Stimulated activated CD4-positive, alpha-beta T cell treated with anti-CD3 and anti-CD28 coated beads, Interleukin-12 subunit alpha, Interleukin-12 subunit beta, amount 100 ng/mL, for 24 hours (primary cell): Measurements from ENCODE around the gene NCOA1.

ENCODE experiments used
- DNase-seq, 2 experiments: peaks; one replicate each; pipeline ENCODE4 v3.0.0-alpha.2; 2020; ENCODE audit warnings: low read depth in 2 of 2

Gene NCOA1

DNA sequence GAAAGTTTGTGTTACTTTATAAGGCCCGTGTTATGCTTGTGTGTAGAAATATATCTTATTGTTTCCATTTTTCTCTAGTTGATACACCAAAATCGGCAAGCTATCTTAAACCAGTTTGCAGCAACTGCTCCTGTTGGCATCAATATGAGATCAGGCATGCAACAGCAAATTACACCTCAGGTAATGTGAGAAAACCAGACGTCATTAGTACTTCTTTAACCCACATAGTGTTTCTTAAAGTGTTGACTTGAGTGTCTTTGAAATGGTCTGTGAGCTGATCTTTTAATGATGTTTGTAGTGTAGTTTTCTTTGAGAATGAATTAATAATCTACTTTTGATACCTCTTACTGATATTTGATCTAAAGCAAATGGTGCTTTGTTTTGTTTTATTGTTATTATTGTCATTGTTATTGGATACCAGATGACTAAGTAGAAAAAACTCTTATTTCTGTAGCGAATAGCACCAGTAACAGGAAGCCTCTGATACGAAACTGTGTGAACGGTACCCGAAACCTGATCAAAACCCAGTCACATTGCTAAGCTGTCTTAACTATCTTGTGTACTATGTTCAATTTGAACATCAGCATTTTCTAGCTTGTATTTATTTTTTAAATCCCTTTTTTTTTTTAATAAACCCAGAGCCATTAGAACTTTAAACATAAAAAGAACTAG, 248.4 kb downstream of the NCOA1 start:
- no peak for DNase-seq

DNA sequence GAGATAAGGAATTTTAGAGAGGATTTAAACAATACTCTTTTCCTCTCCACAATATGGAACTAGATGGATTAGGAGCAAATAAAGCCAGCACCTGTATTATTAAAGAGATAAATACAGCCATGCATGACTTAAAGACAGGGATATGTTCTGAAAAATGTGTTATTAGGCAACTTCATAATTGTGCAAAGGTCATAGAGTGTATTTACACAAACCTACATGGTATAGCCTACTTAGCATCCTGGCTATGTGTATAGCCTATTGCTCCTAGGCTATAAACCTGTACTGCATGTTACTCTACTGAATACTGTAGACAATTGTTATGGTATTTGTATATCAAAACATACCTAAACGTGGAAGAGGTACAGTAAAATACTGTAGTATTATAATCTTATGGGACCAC, 249.1 kb downstream of the NCOA1 start:
- no peak for DNase-seq

DNA sequence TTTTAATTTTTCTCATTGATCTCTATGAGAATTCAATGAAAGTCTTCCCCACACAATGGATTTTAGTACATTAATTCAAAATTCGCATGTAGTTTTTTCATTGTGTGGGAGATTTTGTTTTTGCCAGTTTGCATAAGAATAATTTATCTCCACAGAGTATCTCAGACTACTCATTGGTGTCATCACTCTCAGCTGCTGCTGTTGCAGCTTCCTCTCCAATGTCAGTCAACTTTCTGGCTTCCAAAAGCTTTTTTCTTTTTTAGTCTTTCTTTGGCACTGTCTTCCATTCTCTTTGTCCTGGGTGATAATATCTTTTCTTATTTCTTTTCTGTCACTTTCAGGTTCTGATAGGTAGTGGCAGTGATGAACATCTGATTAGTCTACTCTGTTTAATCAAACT, 251.7 kb downstream of the NCOA1 start:
- no peak for DNase-seq

DNA sequence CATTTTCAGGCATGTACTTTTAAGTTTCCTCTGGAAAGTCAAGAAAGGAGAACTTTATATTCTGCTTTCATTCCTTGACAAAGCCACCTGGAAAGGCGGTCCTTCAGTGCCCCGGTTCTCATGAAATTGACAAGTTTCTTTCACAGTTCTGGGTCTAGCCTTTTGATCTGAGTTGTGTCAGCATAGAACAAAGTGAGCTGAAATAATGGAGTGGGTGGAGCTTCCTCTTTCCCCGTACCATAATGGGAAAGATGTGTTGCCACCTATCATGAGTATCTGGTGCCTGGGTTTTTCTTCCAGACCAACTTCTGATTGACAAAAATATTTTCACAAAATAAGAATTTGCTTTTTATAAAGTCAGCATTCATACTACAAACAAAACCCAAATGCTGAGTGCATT, 252.9 kb downstream of the NCOA1 start:
- DNase-seq, result no peak

DNA sequence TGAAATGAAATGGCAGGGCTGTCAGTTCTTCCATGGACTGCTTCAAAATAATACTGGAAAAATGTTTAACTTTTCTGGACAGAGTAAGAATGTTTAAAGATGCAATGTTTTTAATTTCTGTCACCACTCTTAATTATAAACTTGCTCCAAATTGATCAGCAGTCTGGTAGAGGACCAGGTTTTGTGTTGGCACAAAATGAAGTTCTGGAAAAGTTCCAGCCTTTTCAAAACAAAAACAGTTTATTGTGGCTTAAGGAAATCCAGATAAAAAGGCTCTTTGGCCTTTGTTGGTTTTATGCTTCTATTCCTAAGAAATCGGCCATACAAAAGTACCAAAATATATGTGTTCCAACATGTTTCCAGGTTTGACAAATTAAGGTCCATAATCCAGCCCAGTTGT, 253.3 kb downstream of the NCOA1 start:
- no peak for DNase-seq

DNA sequence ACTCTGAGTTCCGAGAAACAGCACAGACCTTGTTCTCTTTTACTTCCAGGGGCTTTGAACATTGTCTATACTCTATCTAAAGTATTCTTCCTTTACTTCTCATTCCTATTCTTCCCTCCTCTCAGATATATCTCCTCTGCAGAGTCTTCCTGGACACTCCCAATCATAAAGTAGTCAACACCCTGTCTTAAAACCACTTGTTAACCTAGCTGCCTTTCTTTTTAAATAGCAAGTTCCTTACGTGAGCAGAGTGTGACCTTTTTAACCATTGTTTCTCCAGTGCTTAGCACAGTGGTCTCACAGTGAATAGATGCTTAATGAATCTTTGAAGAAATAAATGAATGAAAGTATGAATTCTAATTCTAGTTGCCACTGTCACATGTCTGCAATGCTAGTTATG, 254.8 kb downstream of the NCOA1 start:
- DNase-seq, result no peak

DNA sequence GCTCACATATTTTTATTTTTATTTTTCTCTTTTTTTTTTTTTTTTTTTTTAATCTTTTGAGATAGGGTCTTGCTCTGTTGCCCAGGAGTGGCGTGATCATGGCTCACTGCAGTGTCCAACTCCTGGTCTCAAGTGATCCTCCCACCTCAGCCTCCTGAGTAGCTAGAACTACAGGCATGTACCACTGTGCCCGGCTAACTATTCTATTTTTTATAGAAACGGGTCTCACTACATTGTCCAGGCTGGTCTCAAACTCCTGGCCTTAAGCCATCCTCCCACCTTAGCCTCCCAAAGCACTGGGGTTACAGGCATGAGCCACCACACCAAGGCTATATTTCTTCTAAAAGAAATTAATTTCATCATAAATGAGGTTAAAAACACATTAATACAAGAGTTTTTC, 256.2 kb downstream of the NCOA1 start:
- no peak for DNase-seq

DNA sequence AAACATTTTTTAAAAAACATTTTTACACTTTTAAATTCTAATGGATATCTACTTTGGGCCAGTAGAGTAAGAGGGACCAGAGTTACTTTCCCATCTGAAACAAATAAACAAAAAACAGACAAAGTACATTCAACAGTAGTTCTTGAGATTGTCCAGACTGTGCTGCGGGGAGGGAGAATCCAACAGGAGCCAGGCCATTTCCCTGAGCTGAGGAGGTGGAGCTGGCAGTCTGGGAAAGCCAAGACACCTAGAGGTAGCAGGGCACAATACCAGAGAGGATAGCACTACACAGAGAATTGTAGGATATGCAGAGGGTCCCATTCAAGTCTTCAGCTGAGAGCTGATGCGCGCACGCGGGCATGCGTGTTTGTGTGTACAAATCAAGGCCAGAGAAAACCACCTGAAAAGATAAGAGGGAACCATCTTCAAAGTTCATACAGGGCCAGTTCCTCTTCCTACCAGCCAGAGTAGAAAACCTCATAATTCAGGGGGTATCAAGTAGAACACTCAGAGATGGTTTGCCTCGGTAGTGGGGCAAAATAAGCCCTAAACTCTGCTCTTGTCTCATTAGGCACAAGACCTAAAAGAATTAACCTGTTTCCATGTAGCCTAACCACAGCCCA, 258.1 kb downstream of the NCOA1 start:
- DNase-seq, result no peak

DNA sequence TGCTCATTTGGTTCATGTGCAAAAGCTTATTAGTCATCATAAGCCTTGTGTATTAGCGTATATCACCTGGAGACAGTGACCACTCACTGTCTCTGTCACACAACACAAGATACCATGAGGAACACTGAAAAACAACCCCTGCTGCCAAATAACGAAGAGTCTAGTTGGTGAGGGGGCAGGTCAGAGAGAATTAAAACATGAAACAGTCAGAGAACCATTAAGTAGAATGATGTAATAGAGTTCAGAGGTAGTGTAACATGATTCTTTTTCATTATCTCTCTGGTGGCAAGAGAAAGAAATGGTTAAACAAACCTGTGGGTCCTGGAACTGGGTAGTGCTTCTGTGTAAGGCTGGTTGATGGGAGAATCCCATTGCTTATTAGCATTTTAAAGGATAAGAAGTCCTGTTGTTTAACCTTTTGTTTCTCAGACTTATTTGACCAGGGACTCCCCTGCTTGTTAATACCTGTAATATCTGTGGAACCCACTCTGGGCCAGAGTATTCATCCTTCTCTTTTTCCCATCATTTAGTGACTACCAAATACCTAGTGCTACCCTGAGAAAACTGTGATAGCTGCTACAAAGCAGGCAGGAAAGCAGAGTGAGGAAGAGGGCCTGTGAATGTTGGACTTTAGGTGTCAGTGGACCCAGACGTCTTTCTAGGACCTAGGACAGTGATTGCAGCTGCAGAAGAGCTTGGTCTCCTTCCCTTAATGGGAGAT, 264.1 kb downstream of the NCOA1 start:
- DNase-seq, result no peak

DNA sequence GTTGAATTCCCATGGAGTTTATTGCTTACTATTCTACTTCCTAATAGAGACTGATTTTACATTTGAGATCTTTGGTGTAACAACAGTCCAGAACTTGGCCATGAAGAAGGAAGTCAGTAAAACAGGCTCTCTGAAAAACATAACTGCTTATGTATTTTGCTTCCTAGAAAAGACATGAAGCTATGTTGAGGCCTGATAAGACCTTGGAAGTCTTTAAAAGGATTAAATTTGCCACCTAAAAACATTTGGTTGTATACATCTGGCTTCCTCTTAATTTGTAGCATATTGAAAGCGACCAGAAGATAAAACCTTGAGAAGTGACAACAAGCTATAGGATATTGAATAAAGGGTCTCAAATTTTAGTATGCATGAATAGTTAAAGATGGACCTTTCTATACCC, 265.7 kb downstream of the NCOA1 start:
- no peak for DNase-seq

DNA sequence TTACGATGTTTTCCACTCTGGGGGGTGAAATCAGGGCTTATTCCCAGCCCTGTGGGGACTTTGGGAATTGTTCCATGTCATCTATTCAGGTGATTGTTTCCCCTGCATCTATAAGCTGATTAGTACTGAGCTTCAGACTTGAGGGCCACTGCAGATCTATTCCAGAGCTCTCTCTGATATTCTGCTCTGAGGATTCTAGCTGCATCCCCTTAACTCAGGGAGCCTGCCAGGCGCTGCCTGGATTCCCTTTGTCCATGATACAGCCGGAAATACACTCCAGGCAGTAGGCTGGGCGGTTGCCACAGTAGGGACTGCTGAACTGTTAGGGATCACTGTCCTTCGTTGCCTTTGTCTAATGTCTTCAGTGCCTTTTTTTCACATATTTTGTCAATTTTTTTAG, 270.8 kb downstream of the NCOA1 start:
- DNase-seq, result no peak

DNA sequence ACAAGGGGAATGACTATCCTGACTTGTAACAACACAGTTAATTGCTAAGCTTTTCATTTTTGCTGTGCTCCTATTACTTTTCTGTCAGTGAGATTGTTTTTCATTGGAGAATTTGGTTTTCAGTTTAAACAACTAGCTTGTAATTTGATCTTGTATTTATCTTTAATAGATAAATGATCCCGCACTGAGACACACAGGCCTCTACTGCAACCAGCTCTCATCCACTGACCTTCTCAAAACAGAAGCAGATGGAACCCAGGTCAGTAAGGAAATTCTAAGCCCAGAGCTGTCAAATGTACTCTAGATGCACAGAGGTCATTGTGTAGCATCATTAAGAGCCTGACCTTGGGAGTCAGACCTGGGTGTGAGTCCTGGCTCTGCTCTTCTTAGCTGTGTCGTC, 271.5 kb downstream of the NCOA1 start:
- DNase-seq, result no peak

DNA sequence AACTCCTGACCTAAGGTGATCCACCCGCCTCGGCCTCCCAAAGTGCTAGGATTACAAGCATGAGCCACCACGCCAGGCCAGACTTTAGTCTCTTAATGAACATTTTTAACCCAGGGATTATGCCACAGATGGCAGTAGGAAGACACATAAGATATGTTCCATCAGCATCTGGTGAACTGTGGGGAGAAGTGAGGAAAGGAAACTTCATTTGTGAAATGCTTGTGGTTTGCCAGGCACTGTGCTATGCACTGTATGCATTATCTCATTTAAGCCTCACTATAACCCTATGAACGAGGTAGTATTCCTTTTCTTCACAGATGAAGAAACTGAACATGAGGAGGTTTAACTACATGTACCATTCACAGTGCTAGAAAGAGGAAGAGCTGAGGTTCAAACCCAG, 272.8 kb downstream of the NCOA1 start:
- no peak for DNase-seq

DNA sequence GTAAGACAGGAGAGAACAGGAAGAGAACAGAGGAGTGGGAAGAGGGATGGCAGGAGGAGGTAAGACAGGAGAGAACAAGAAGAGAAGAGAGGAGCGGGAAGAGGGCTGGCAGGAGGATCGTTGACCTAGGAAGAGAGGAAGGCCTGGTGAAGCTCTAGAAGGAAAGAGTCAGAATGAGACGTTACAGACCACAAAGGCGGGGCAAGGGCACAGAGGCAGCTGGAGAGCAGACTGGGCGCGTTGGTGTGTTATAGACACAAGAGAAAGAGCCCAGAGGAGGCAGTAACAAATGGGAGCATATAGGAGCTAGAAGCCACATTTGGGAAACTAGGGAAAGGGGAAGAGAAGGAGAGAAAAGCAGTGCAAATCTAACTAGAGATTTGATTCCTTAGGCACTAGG, 275.6 kb downstream of the NCOA1 start:
- DNase-seq, result no peak

DNA sequence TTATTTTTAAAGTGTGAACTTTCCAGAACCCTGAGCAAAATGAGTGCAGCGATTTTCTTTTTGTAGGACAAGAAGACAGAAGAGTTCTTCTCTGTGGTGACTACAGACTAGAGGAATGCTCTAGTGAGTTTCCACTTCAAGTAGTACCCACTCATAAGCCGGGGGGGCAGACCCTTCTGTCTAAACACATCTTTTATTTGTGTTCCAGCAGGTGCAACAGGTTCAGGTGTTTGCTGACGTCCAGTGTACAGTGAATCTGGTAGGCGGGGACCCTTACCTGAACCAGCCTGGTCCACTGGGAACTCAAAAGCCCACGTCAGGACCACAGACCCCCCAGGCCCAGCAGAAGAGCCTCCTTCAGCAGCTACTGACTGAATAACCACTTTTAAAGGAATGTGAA, 277.0 kb downstream of the NCOA1 start:
- DNase-seq, result no peak

DNA sequence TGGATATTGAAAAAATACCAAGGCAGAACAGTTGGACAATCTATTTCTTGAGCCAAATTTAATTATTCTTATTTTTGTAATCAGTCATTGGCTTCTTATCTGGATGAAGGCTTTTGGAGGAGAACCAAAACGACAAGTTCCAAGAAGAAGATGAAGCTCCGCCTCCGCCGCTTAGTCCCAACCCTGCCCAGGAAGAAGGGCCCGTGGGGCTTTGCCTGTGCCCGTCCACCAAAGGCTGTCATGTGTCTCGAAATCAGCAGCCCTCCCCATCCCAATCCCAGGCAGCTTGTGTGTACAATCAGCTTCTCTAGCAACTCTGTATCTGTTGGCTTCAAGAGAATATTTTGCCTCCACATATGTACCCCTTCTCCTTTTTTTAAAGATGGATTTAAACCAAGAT, 277.5 kb downstream of the NCOA1 start:
- no peak for DNase-seq

DNA sequence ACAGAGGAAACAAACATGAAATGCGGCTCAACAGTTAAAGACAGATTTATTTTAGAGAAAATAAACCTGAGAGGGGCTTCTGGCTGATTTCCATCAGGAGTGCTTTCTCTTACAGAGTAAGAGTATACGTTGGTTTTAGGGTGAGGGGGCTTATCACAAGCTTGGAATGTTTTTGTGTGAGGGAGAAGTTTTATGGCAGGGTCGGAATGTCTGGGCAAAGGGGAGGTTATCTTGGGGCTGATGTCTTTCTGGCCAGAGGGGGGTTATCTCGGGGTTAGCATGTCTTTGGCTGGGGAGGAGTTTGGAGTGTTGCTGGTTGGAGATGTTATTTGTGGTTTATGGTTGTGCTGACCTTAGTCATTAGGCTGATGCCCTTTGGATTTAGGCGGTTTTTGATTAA, 280.0 kb downstream of the NCOA1 start:
- no peak for DNase-seq

DNA sequence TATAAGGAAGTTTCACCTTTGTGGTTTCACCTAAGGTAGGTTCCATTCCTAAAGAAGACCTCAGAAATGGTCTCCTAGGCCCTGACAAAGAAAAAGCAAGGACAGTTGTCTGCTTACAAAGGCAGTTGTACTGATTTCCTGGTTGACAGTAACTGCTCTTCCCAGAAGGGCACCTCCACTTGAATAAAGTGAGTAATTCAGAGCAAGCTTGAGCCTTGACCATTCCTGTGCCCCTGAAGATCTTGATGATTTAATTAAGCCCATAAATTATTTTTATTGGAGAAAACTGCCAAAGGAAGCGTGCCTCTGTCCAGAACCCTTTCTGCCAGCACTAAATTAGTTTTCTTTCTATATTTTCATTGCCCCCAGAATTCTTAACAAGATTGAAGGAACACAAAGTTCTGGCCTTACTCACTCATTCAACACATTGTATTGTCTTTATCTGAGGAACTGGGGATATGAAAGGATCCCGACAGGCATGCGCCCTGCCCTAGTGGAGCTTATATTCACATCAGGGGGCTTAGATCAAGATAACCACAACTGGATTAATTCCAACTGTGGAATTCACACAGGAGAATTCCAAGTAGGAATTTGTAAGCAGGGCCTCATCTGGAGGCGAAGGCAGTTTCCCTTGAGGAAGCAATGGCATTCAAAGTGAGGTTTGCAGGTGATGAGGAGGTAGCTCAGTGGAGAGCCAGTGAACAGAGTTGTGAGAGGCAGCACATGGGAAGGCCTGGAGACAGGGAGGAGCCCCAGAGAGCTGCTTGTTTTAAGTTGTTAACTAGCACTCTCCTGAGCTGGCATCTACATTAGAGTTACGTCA, 280.9 kb downstream of the NCOA1 start:
- no peak for DNase-seq

DNA sequence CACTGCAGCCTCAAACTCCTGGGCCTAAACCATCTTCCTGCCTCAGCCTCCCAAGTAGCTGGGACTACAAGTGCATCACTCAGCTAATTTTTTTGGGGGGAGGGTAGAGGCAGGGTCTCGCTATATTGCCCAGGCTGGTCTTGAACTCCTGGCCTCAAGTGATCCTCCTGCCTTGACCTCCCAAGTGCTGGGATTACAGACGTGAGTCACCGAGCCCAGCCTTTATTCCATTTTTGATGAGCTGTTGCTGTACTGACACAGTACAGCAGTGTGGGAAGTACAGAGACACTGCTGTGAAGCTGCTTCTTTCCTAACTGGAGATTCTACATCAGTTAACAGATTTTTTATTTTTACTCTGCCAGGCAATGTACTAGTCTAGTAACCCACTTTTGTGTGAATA, 283.3 kb downstream of the NCOA1 start:
- DNase-seq, result no peak

DNA sequence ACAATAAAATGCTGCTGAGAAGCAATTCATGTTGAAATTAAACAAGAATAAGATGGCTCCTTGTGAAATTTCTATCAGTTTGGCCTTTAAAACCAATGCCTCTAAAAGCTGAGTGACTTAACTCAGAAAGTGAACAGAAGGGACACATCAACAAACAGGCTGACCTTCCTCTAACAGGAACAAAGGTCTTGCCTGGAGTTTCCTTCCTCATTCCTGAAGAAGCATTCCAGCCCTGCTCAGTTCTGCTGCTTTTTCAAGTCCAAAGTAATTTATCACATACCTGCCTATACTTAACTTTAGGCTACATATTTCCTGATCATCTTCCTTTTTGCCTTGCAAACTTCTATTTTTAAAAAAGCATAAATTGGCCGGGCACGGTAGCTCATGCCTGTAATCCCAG, 288.1 kb downstream of the NCOA1 start:
- no peak for DNase-seq

DNA sequence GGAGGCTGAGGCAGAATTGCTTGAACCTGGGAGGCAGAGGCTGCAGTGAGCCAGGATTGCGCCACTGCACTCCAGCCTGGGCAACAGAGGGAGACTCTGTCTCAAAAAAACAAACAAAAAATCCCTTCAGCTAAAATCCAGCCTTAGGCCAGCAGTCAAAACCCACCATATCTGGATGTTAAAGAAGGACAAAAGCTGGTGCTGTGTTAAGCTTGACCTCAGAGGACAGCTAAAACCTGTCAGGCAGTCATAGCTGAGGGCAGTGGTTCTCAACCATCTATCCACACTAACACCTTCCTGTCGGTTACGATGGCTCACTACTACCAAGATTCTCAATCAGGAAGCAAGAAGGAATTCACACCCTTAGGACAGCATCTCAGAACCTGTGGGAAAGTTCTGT, 292.6 kb downstream of the NCOA1 start:
- no peak for DNase-seq

DNA sequence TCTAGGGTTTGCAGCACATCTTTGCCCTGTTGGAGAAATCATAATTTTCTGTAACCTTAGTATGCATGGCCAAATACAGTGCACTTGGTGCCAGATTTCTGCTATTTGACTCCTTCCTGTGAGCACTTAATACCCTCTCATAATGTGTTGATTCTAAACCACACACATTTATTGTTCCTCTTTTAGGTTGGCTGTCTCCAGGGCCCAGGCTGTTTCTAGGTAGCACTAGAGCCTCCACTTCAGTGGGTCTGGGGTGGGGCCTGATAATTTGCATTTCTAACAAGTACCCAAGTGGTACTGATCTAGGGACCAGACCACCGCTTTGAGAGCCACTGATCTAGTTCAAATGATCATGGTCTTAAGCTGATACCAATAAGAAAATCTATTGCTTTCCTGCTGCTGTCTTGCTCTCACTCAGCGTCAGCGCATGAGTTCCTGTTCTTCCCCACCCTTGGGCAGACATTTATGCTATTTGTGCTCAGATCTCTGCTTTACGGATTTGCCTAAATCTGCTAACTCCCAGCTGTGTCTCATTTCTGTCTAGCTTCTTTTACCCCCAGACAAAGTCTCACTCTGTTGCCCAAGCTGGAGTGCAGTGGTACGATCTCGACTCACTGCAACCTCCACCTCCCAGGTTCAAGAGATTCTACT, 294.7 kb downstream of the NCOA1 start:
- DNase-seq, result no peak
